HG02610 (cell line): ENCODE data around the gene KLRC4.
"Not testable (repeated sequence)": the region's sequence is repeated elsewhere in the genome, so short reads cannot be mapped to it uniquely, and the experiment has no call there.

Source experiments
- ATAC-seq: cut with Tn5 transposase; IDR thresholded peaks from one replicate; pipeline ENCODE4 v1.9.1; 2021; ENCODE audit warnings: mild to moderate bottlenecking, moderate library complexity; ENCODE audit not compliant: unreplicated experiment

KLRC4 gene

GRCh38 chr12:10368206-10369171 lies 41.1 kb downstream of the KLRC4 start:
- no peak for ATAC-seq

DNA sequence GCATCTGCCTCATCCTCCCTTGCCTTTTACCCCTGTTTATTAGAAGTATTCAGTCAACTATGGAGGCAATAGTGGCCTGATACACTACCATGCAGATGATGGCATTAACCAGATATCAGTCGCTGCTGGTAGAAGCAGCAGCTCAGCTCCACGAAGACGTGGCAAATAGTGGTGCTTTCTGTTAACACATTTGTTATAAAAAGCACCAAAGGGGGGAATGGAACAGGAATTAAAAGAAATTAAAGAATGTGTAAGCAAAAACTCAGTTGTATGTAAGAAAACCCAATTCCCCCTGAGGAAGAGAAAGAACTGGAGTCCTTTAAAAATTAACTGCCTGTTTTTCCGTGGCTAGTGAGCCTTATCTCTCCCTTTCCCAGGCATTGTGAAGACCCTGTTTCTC lies 41.8 kb downstream of the KLRC4 start:
- ATAC-seq = not testable (repeated sequence)

GRCh38 chr12:10366875-10367274 lies 42.7 kb downstream of the KLRC4 start:
- no peak for ATAC-seq

DNA sequence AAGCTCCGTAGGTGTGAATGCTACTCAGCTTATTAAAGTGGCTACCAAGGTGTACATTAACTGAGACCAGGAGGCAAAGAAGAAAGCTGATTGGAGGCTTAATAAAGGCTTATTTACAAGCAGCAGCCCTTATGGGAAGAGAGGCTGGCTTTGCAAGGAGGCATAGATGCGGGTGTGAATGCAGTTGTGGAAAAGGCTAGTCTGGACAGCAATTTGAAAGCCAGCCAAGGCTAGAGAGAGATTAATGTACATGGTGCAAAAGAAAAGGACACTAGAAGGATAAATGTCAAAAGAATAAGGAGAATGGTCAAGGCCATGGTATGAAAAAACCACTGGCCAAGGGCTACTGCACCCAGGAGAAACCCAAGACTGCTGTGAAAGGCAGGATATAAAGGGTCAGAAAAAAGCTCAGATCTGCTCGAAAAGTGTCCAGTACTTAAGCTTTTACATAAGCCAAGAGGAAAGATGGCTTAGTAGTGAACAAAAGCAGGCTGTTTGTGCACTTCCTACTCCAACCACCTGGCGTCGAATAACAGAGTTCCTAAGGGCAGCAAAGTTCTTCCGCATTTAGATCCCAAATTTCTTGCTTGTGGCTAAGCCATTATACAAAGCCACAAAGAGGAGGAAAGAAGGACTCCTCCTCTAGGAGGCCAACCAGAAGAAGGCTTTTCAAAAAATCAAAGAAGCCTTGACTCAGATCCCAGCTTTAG lies 43.7 kb downstream of the KLRC4 start:
- no peak for ATAC-seq

GRCh38 chr12:10364815-10365622 lies 44.5 kb downstream of the KLRC4 start:
- ATAC-seq = peak; percentile 42

- ATAC-seq = peak; percentile 90
Measured at GRCh38 chr12:10363914-10364814, 45.4 kb downstream of the KLRC4 start.

- ATAC-seq = no peak
Measured at GRCh38 chr12:10363658-10363913, 46.0 kb downstream of the KLRC4 start.

GRCh38 chr12:10362828-10363657 lies 46.5 kb downstream of the KLRC4 start:
- no peak for ATAC-seq

GRCh38 chr12:10362325-10362724 lies 47.2 kb downstream of the KLRC4 start:
- no peak for ATAC-seq

- ATAC-seq = no peak
Measured at GRCh38 chr12:10361622-10362021, 47.9 kb downstream of the KLRC4 start.

DNA sequence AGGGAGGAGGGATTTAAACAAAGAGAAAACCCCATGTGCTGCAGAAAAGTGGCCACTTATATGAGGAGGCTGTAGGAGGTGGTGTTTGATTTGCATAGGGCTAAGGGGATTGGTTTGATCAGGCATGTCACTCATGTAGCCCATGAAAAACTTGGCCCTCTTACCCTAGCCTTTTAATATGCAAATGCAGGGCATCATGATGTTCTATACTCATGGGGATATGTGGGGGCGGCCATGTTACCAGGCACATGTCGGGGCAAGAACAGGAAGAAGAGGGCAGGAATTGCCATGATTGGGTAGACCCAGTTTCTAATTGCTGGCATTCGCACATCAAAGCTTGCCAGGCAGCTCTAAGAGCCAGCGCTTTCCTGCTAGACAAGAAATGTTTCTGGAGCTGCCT lies 48.5 kb downstream of the KLRC4 start:
- no peak for ATAC-seq

DNA sequence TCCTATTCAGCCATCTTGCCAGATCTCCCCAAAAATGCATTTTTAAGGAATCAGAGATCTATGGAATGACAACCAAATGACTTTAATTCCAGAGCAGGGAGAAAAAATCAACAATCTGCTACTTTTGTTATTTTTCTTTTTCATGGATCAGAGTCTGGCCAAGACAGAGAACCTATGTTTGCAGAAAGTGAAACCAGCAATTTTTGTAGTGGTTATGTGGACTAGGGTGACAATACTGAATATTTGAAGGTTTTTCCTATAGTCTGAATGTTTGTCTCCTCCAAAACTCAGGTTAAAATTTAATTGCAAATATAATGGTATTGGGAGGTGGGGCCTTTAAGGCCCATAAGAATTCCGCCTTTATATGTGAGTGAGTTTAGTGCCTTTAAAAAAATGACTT lies 50.6 kb downstream of the KLRC4 start:
- ATAC-seq = no peak

DNA sequence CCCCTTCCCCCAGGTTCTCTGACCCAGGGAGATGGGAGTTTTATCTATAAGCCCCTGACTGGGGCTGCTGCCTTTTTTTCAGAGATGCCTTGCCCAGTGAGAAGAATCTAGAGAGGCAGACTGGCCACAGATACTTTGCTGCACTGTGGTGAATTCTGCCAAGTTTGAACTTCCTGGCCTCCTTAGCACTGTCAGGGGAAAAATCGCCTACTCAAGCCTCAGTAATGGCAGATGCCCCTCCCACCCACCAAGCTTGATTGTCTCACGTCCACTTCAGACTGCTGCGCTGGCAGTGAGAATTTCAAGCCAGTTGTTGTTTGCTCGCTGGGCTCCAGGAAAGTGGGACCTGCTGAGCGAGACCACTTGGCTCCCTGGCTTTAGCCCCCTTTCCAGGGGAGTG lies 51.4 kb downstream of the KLRC4 start:
- ATAC-seq = no peak
